LNCaP clone FGC (cell line): ENCODE measurements around the gene BTBD9.

Experiments used
- DNase-seq: peaks from one replicate; pipeline ENCODE4 v3.0.0-alpha.2; 2011; ENCODE audit warnings: low read depth
- H3K4me3 ChIP-seq: 2 replicates; pipeline ENCODE4 v1.5.1; 2011; ENCODE audit warnings: mild to moderate bottlenecking, low read depth, low read length, control low read depth
- TF ChIP-seq, protein P1 (sequence below): IDR thresholded peaks from 2 replicates; pipeline ENCODE4 v1.5.1; 2012; ENCODE audit warnings: mild to moderate bottlenecking; ENCODE audit not compliant: control insufficient read depth, insufficient read depth; ENCODE audit errors: extremely low read depth

Gene BTBD9

GRCh38 chr6:38158762-38159350 is 480.9 kb downstream of the BTBD9 start:
- DNase-seq = no peak
- H3K4me3 ChIP-seq = no peak overlapping the region
- TF ChIP-seq, protein P1, sequence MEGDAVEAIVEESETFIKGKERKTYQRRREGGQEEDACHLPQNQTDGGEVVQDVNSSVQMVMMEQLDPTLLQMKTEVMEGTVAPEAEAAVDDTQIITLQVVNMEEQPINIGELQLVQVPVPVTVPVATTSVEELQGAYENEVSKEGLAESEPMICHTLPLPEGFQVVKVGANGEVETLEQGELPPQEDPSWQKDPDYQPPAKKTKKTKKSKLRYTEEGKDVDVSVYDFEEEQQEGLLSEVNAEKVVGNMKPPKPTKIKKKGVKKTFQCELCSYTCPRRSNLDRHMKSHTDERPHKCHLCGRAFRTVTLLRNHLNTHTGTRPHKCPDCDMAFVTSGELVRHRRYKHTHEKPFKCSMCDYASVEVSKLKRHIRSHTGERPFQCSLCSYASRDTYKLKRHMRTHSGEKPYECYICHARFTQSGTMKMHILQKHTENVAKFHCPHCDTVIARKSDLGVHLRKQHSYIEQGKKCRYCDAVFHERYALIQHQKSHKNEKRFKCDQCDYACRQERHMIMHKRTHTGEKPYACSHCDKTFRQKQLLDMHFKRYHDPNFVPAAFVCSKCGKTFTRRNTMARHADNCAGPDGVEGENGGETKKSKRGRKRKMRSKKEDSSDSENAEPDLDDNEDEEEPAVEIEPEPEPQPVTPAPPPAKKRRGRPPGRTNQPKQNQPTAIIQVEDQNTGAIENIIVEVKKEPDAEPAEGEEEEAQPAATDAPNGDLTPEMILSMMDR = no peak

DNA sequence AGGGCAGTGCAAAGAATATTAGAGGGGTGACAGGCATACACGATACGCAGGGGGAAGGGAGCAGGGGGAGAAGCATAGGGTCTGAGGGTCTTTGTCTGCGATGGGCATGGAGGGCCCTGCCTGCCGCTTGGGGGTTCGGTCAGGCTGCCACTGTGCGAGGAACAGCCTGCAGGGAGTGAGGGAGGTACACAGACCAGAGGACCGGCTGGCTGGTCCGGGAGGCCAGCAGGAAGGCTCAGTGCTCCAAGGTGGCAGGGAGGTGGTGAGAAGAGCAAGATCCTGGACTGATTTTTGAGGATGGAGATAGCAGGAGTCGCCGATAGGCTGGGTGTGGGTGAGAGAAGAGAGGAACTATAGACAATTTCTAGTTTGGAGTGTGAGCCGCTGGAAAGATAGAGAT is 481.8 kb downstream of the BTBD9 start:
- no peak overlapping the region for H3K4me3 ChIP-seq
- TF ChIP-seq, protein P1 = no peak
- DNase-seq = no peak

GRCh38 chr6:38156818-38157565 is 482.7 kb downstream of the BTBD9 start:
- TF ChIP-seq, protein P1 = no peak
- no peak for DNase-seq
- H3K4me3 ChIP-seq = no peak overlapping the region

DNA sequence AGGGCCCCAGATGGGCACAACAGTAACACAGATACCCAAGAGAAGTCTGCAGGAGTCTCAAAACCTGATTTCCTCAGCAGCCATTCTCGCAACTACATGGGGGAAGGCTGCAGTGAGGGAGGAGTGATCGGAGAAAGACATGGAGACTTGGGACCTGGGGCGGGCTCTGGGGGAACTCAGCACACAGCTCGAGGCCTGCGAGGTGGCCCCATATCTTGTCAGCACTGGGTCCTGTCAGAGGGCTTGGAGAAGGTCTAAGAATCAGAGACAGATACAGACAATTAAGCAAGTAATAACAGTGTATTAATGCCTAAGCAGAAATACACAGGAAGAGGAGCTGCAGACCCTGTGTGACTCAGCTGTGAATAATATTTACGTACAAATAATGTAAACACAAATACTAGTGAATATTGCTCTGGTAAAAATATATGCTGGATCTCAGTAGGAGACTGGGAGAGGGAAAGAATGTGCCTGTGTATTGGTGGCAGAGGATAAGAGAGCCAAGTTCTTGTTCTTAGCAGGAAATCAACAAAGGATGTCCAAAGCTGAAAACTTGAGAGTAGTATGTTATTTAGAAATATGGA is 484.0 kb downstream of the BTBD9 start:
- TF ChIP-seq, protein P1 = no peak
- H3K4me3 ChIP-seq = no peak overlapping the region
- DNase-seq = no peak

DNA sequence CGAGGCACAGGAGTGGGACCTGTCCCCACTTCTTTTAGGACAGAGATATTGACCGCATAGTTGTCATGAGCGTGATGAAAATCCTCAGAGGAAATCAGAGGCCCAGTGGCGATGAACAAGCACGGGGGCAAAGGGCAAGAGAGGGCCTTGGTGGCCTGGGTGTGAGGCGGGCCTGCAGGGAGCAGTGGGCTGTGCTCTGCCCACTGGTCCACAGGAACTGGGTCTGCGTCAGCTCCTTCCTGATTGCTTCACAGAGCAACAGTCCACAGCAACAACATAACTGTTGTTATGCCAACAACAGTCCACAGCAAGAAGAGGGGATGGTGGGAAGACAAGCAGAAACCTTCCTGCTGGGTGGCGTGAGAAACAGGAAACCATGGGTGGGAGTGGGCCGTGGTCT is 484.6 kb downstream of the BTBD9 start:
- H3K4me3 ChIP-seq = no peak overlapping the region
- TF ChIP-seq, protein P1 = no peak
- no peak for DNase-seq

GRCh38 chr6:38154731-38155130 is 485.0 kb downstream of the BTBD9 start:
- DNase-seq = no peak
- TF ChIP-seq, protein P1 = no peak

More at GRCh38 chr6:38154731-38155130, 485.0 kb downstream of the BTBD9 start:
- no peak overlapping the region for H3K4me3 ChIP-seq
